Keratinocyte (primary cell): ENCODE data around the gene OR2T3.
"Not testable (repeated sequence)": the region's sequence is repeated elsewhere in the genome, so short reads cannot be mapped to it uniquely, and the experiment has no call there.

Experiments
- CTCF ChIP-seq, 3 experiments: IDR thresholded peaks in 1 of 3; conservative IDR thresholded peaks in 1 of 3; optimal IDR thresholded peaks in 1 of 3; 2 replicates in 2 of 3; 3 replicates in 1 of 3; pipeline versions ENCODE3 to v1.5.1; 2011; ENCODE audit warnings: low read length in 3 of 3, mild to moderate bottlenecking in 3 of 3, moderate library complexity in 2 of 3, control low read depth in 1 of 3, inconsistent platforms in 1 of 3; ENCODE audit not compliant: insufficient read depth in 2 of 3; ENCODE audit errors: extremely low read depth in 1 of 3
- EZH2 ChIP-seq: IDR thresholded peaks from one replicate; pipeline ENCODE4 v1.6.1; 2012; ENCODE audit warnings: inconsistent platforms, mild to moderate bottlenecking, low read length, moderate library complexity

DNA sequence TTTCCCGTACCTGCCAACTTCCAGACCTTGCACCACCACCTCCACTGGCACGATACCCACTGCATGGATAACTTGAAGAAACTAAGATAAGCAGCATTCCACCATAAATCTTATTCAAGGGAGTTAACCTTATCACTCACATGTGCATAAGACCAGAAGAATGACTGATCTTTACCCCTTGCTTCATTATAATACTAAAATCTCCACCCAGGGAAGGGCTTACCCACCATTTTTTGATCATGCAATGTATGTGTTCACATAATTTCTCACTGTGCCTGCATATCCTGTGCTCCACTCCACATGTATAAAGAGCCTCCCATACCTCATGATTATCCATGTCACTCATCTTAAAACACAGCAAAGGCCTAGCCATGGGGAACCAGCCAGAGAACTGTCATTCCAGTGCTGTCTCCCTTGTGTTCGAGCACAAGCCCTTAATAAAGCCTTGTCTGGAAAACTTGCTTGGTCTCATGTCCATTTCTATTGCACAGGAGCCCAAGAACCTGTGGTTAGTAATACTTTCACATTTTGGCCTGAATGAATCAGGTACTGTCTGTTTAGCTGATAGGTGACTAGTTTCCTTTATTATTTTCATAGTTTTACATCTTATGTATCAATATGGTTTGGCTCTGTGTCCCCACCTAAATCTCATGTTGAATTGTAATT is 45.5 kb upstream of the OR2T3 start:
- not testable (repeated sequence) for TF ChIP-seq CTCF (optimal IDR thresholded peaks at IDR 0.05 in 1 of 3, IDR thresholded peaks at IDR 0.05 in 1 of 3, conservative IDR thresholded peaks at IDR 0.05 in 1 of 3; ENCODE audit: extremely low read depth in 1 of 3, insufficient read depth in 2 of 3, low read length in 3 of 3); EZH2
